Endothelial cell of umbilical vein (primary cell): ENCODE results near the gene ASGR1. TPM values are rescaled to one million over a fixed set of nuclear protein-coding genes. Genes with fewer than 3 reads are reported as not detected.

Experiments used
- BruUV-seq: library from RNA; stranded (reverse); fragments of 400-500 nt; replicated peaks from 2 replicates; lab custom pipeline; 2021; lab: Mats Ljungman, UMichigan
- CTCF ChIA-PET: fragments of 300-600, 350-600 bp; sonication (Branson Sonifier 250); formaldehyde crosslinking; loops from one replicate; lab custom pipeline; 2021; ENCODE audit warnings: antibody characterized with exemption, inconsistent platforms; lab: Charles Lee
- POLR2A ChIA-PET: fragments of 300-600, 350-600 bp; sonication (Branson Sonifier 250); formaldehyde crosslinking; loops from one replicate; lab custom pipeline; 2021; ENCODE audit warnings: antibody characterized with exemption, inconsistent platforms; lab: Charles Lee
- DNase-seq: peaks from one replicate; pipeline ENCODE4 v3.0.0-alpha.2; 2011; ENCODE audit warnings: low read depth, low spot score
- FAIRE-seq: peaks from 2 replicates; lab custom pipeline; 2011; peaks lifted over from hg19 to GRCh38; lab: Jason Lieb, UNC
- H2AFZ ChIP-seq: 2 replicates; pipeline ENCODE4 v1.6.0; 2012; ENCODE audit warnings: low read depth, low read length, control low read depth, inconsistent platforms
- H3K27ac ChIP-seq: 2 replicates; pipeline ENCODE4 v1.5.1; 2011; ENCODE audit warnings: low read depth, mild to moderate bottlenecking, control low read depth, low read length, moderate library complexity; ENCODE audit not compliant: insufficient read depth
- H3K27me3 ChIP-seq, 2 experiments: 2 replicates each; pipeline versions ENCODE4 v1.6.0 to v1.6.1; 2011; ENCODE audit warnings: low read length in 2 of 2, mixed read lengths in 1 of 2; ENCODE audit not compliant: control insufficient read depth in 2 of 2, insufficient read depth in 2 of 2
- H3K36me3 ChIP-seq, 2 experiments: 2 replicates in 1 of 2; 3 replicates in 1 of 2; pipeline ENCODE4 v1.5.1; 2011; ENCODE audit warnings: low read length in 2 of 2, mild to moderate bottlenecking in 1 of 2, moderate library complexity in 1 of 2; ENCODE audit not compliant: control insufficient read depth in 2 of 2, insufficient read depth in 2 of 2; ENCODE audit errors: extremely low read depth in 1 of 2
- H3K4me1 ChIP-seq: 3 replicates; pipeline ENCODE4 v1.5.1; 2011; ENCODE audit warnings: mild to moderate bottlenecking, low read length; ENCODE audit not compliant: control insufficient read depth, insufficient read depth; ENCODE audit errors: extremely low read depth
- H3K4me2 ChIP-seq: 2 replicates; pipeline ENCODE4 v1.6.1; 2011; ENCODE audit warnings: low read length, control low read depth, mixed read lengths; ENCODE audit not compliant: insufficient read depth
- H3K4me3 ChIP-seq, 3 experiments: fragments of 200-600 bp in 1 of 3; sonication (generic), shearing (Covaris generic) in 1 of 3; replicated peaks in 1 of 3; 2 replicates each; pipeline ENCODE4 v1.5.1; 2011 to 2016; ENCODE audit warnings: control low read depth in 3 of 3, low read length in 3 of 3, mild to moderate bottlenecking in 2 of 3, inconsistent platforms in 1 of 3, low read depth in 1 of 3, moderate library complexity in 1 of 3; ENCODE audit not compliant: insufficient read depth in 1 of 3
- H3K79me2 ChIP-seq: 2 replicates; pipeline ENCODE4 v1.6.0; 2012; ENCODE audit warnings: low read length, inconsistent platforms; ENCODE audit not compliant: control insufficient read depth, insufficient read depth
- H3K9ac ChIP-seq: replicated peaks from 2 replicates; pipeline ENCODE3; 2011; ENCODE audit warnings: low read length, control low read depth; ENCODE audit not compliant: insufficient read depth; ENCODE audit errors: extremely low read depth
- H3K9me1 ChIP-seq: replicated peaks from 3 replicates; pipeline ENCODE4 v1.6.0; 2011; ENCODE audit warnings: mild to moderate bottlenecking, low read length; ENCODE audit not compliant: control insufficient read depth, insufficient read depth; ENCODE audit errors: extremely low read depth
- H3K9me3 ChIP-seq: replicated peaks from 2 replicates; pipeline ENCODE4 v1.5.1; 2012; ENCODE audit warnings: low read length, inconsistent platforms; ENCODE audit not compliant: control insufficient read depth, insufficient read depth
- H4K20me1 ChIP-seq: replicated peaks from 2 replicates; pipeline ENCODE3; 2011; ENCODE audit warnings: mild to moderate bottlenecking, low read length; ENCODE audit not compliant: control insufficient read depth, insufficient read depth; ENCODE audit errors: extremely low read depth
- POLR2A ChIP-seq: IDR thresholded peaks from 2 replicates; pipeline ENCODE4 v1.6.1; 2012; ENCODE audit warnings: low read depth, mild to moderate bottlenecking, control low read depth, low read length
- POLR2AphosphoS5 ChIP-seq: IDR thresholded peaks from 2 replicates; pipeline ENCODE4 v1.6.1; 2012; ENCODE audit warnings: low read depth, mild to moderate bottlenecking, control low read depth, low read length, moderate library complexity; ENCODE audit not compliant: insufficient read depth
- dilution Hi-C: fragments of 300-500 bp; cut with MboI; formaldehyde crosslinking; loops from one replicate; pipeline ENCODE4 v1.15.0; 2019; ENCODE audit warnings: low sequenced_read_pairs; ENCODE audit not compliant: extremely low pct_ligation_motif_present
- intact Hi-C: fragments of 100-400 bp; cut with micrococcal nuclease; formaldehyde crosslinking; loops from one replicate; pipeline ENCODE4 v1.10.0; 2022
- polyA plus RNA-seq, 4 experiments: library from polyadenylated mRNA; depleted of rRNA in 3 of 4; stranded (reverse) in 3 of 4; unstranded in 1 of 4; fragments of >200 nt; gene quantifications; 2 replicates each; pipeline versions ENCODE4 v1.2.1 to v1.2.3, GENCODE V29; 2011 to 2012; ENCODE audit warnings: missing spikeins in 1 of 4
- total RNA-seq: library from RNA; stranded (reverse); gene quantifications from 2 replicates; pipeline ENCODE4 v1.2.3, GENCODE V29; 2021
- TF ChIP-seq, protein P1 (sequence below), 2 donors: IDR thresholded peaks; 1 replicate in 1 of 2; 2 replicates in 1 of 2; pipeline ENCODE4 v1.5.1; 2011; ENCODE audit warnings: low read length in 2 of 2, mild to moderate bottlenecking in 2 of 2, moderate library complexity in 2 of 2, control low read depth in 1 of 2, inconsistent platforms in 1 of 2, low read depth in 1 of 2; ENCODE audit not compliant: insufficient read depth in 1 of 2; ENCODE audit errors: extremely low read depth in 1 of 2

Gene ASGR1
- total and polyA plus RNA-seq, 2 donors (not counting 3 experiments of a cell fraction or from before 2014, with no cell fraction given), result 10.2 to 12.5 TPM

DNA sequence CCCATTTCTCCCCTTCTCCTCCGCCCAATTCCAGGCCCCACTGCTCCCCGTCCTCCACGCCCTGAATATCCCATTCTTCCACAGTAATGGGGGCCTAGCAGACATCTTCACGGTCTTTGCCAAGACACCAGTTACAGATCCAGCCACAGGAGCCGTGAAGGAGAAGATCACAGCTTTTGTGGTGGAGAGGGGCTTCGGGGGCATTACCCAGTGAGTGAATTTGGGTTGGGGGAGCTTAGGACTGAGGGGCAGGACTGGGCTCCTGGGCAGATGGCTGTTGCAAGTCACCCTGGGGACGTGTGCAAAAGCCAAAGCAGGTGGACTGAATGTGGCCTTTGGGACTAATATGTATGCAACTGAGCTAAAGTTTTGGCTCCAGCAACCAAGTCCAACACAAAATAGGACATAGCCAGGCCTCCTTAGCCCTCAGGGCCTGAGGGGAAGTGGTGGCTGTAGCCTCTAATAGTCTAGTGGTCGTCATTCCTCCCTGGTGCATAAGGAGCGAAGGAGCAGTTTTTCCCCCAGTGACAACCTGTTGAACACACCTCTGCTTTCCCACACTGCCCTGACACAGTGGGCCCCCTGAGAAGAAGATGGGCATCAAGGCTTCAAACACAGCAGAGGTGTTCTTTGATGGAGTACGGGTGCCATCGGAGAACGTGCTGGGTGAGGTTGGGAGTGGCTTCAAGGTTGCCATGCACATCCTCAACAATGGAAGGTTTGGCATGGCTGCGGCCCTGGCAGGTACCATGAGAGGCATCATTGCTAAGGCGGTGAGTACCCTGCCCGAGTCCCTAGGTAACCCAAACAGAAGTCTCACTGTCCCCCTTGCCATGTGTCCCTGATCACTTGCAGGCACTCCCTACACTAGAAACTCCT lies 43.2 kb upstream of the ASGR1 start:
- TF ChIP-seq POLR2AphosphoS5 (peak; percentile 2), POLR2A (peak; percentile 6)
- TF ChIP-seq, protein P1, sequence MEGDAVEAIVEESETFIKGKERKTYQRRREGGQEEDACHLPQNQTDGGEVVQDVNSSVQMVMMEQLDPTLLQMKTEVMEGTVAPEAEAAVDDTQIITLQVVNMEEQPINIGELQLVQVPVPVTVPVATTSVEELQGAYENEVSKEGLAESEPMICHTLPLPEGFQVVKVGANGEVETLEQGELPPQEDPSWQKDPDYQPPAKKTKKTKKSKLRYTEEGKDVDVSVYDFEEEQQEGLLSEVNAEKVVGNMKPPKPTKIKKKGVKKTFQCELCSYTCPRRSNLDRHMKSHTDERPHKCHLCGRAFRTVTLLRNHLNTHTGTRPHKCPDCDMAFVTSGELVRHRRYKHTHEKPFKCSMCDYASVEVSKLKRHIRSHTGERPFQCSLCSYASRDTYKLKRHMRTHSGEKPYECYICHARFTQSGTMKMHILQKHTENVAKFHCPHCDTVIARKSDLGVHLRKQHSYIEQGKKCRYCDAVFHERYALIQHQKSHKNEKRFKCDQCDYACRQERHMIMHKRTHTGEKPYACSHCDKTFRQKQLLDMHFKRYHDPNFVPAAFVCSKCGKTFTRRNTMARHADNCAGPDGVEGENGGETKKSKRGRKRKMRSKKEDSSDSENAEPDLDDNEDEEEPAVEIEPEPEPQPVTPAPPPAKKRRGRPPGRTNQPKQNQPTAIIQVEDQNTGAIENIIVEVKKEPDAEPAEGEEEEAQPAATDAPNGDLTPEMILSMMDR (IDR thresholded peaks at IDR 0.05; ENCODE audit: extremely low read depth in 1 of 2, insufficient read depth in 1 of 2, low read depth in 1 of 2, low read length in 2 of 2), result no peak
- POLR2A ChIA-PET, result no interaction called here
- peaks cover 21 to 33% of the 10 kb centered on the region in 2 experiments for H3K36me3 ChIP-seq
- H3K4me1 ChIP-seq, result peaks cover 11% of the 10 kb centered on the region
- dilution Hi-C loops (no loop called here), intact Hi-C loops (no loop called here)
- H3K27ac ChIP-seq, result no peak overlapping the region
- no peak overlapping the region for H2AFZ ChIP-seq
- BruUV-seq, result no TSS peak
- no peaks in the 10 kb centered on the region for H3K9me1 ChIP-seq
- no peaks in the 10 kb centered on the region for H3K27me3 ChIP-seq
- H4K20me1 ChIP-seq, result no peaks in the 10 kb centered on the region
- no peaks in the 10 kb centered on the region for H3K9me3 ChIP-seq
- H3K9ac ChIP-seq, result no peak overlapping the region
- CTCF ChIA-PET, result interaction anchor here (1.9 to 4.5 kb wide), 5 partner anchors 16 to 177 kb away, joined by 5 to 94 read pairs (median 28); partner anchors contain the start of genes GABARAP and PHF23
- no peak for DNase-seq
- H3K4me2 ChIP-seq, result no peak overlapping the region
- FAIRE-seq, result peak; percentile 50
- H3K79me2 ChIP-seq, result peaks cover 2% of the 10 kb centered on the region
- no peak overlapping the region for H3K4me3 ChIP-seq
